ENCODE results near the gene TKFC. TPM values are rescaled to one million over a fixed set of nuclear protein-coding genes. Genes with fewer than 3 reads are reported as not detected.

TKFC gene
- total RNA-seq, 4 donors from 2014 or later, result 38.6 to 55.3 (median 47.8) TPM

GRCh38 chr11:61340979-61341378 is 8.0 kb downstream of the TKFC start:
- Histone ChIP-seq H3K9me3 (no peaks in the 10 kb centered on the region), H3K4me1 (peaks cover 21% of the 10 kb centered on the region), H3K4me3 (no peak overlapping the region), H3K27ac (no peak overlapping the region), H3K36me3 (peaks cover 34% of the 10 kb centered on the region), H3K27me3 (no peaks in the 10 kb centered on the region)
- DNase-seq (ENCODE audit: low spot score in 2 of 2), result no peak
- WGBS, result 90% methylated on average over 2 of the region's 2 CpGs
- TF ChIP-seq POLR2AphosphoS5 (IDR thresholded peaks at IDR 0.05) (no peak), POLR2A (IDR thresholded peaks at IDR 0.05) (no peak), EP300 (IDR thresholded peaks at IDR 0.05) (no peak), CTCF (IDR thresholded peaks at IDR 0.05) (no peak)

- Histone ChIP-seq H3K36me3 (peaks cover 38% of the 10 kb centered on the region), H3K4me3 (no peak overlapping the region), H3K4me1 (peaks cover 21% of the 10 kb centered on the region), H3K27me3 (no peaks in the 10 kb centered on the region), H3K9me3 (no peaks in the 10 kb centered on the region), H3K27ac (no peak overlapping the region)
- 97% methylated on average over 4 of the region's 4 CpGs for WGBS
- no peak for TF ChIP-seq EP300 (IDR thresholded peaks at IDR 0.05)
- TF ChIP-seq POLR2AphosphoS5 (IDR thresholded peaks at IDR 0.05), result no peak
- no peak for TF ChIP-seq CTCF (IDR thresholded peaks at IDR 0.05)
- no peak for TF ChIP-seq POLR2A (IDR thresholded peaks at IDR 0.05)
- DNase-seq (ENCODE audit: low spot score in 2 of 2), result no peak
Measured at GRCh38 chr11:61341706-61342105, 8.7 kb downstream of the TKFC start.

GRCh38 chr11:61342207-61342803 is 9.3 kb downstream of the TKFC start:
- H3K4me1 ChIP-seq, result peaks cover 26% of the 10 kb centered on the region
- no peak overlapping the region for H3K4me3 ChIP-seq
- peaks cover 38% of the 10 kb centered on the region for H3K36me3 ChIP-seq
- H3K9me3 ChIP-seq, result no peaks in the 10 kb centered on the region
- no peaks in the 10 kb centered on the region for H3K27me3 ChIP-seq
- DNase-seq (ENCODE audit: low spot score in 2 of 2), result no peak
- 87% methylated on average over 10 of the region's 20 CpGs for WGBS
- no peak overlapping the region for H3K27ac ChIP-seq
- TF ChIP-seq CTCF (IDR thresholded peaks at IDR 0.05), result no peak
- TF ChIP-seq EP300 (IDR thresholded peaks at IDR 0.05), result no peak
- TF ChIP-seq POLR2AphosphoS5 (IDR thresholded peaks at IDR 0.05), result no peak

- WGBS, result 92% methylated on average over 24 of the region's 29 CpGs
- no peak for TF ChIP-seq CTCF (IDR thresholded peaks at IDR 0.05)
- no peak for TF ChIP-seq POLR2A (IDR thresholded peaks at IDR 0.05)
- no peak for TF ChIP-seq EP300 (IDR thresholded peaks at IDR 0.05)
- no peak for TF ChIP-seq POLR2AphosphoS5 (IDR thresholded peaks at IDR 0.05)
- H3K27ac ChIP-seq, result no peak overlapping the region
- peaks cover 44% of the 10 kb centered on the region for H3K36me3 ChIP-seq
- no peak overlapping the region for H3K4me3 ChIP-seq
- H3K27me3 ChIP-seq, result no peaks in the 10 kb centered on the region
- no peak for DNase-seq (ENCODE audit: low spot score in 2 of 2)
- peaks cover 26% of the 10 kb centered on the region for H3K4me1 ChIP-seq
- H3K9me3 ChIP-seq, result no peaks in the 10 kb centered on the region
Measured at GRCh38 chr11:61343792-61344745, 11.0 kb downstream of the TKFC start.

- Histone ChIP-seq H3K9me3 (no peaks in the 10 kb centered on the region), H3K4me3 (no peak overlapping the region), H3K36me3 (peaks cover 51% of the 10 kb centered on the region), H3K4me1 (peaks cover 26% of the 10 kb centered on the region), H3K27me3 (no peaks in the 10 kb centered on the region), H3K27ac (peak overlapping the region; percentile 73)
- no peak for TF ChIP-seq POLR2A (IDR thresholded peaks at IDR 0.05)
- TF ChIP-seq EP300 (IDR thresholded peaks at IDR 0.05), result no peak
- TF ChIP-seq POLR2AphosphoS5 (IDR thresholded peaks at IDR 0.05), result no peak
- TF ChIP-seq CTCF (IDR thresholded peaks at IDR 0.05), result no peak
- WGBS, result 24% methylated on average over 3 of the region's 4 CpGs
- no peak for DNase-seq (ENCODE audit: low spot score in 2 of 2)
Measured at GRCh38 chr11:61345170-61345610, 12.2 kb downstream of the TKFC start.
